Measurements from ENCODE around the gene RPS25. TPM values are rescaled to one million over a fixed set of nuclear protein-coding genes. Genes with fewer than 3 reads are reported as not detected.

RPS25 gene
- total RNA-seq, 1 experiment from 2014 or later = 1,450 TPM

GRCh38 chr11:118998822-118999221 lies 19.3 kb downstream of the RPS25 start:
- Mint-ChIP-seq H3K36me3 (ENCODE audit: insufficient read depth in 1 of 3, low read depth in 3 of 3) (peaks cover 28 to 72% (median 53%) of the 10 kb centered on the region in 3 experiments), H3K4me1 (peaks cover 17 to 18% of the 10 kb centered on the region in 2 experiments), H3K27ac (peak overlapping the region; percentile 87 to 98 (median 98)), H3K27me3 (ENCODE audit: low read depth) (no peaks in the 10 kb centered on the region), H3K9me3 (no peaks in the 10 kb centered on the region), H3K4me3 (peak overlapping the region; percentile 95 to 99)
- no peak overlapping the region for H3K4ac ChIP-seq (ENCODE audit: low read depth, low read length)
- H3T11ph ChIP-seq (ENCODE audit: low read length) = no peak overlapping the region
- no peak overlapping the region for H2BK15ac ChIP-seq (ENCODE audit: low read depth, low read length)
- H2BK20ac ChIP-seq (ENCODE audit: low read depth, low read length, poor library complexity, severe bottlenecking) = no peak overlapping the region
- H3K79me1 ChIP-seq (ENCODE audit: insufficient read depth, low read depth, low read length, poor library complexity, severe bottlenecking) = no peaks in the 10 kb centered on the region
- no peak overlapping the region for H2AFZ ChIP-seq (ENCODE audit: low read length)
- H3K56ac ChIP-seq (ENCODE audit: insufficient read length, low read depth, low read length) = no peak overlapping the region
- no peaks in the 10 kb centered on the region for H3K9me3 ChIP-seq (ENCODE audit: control insufficient read depth, low read depth, low read length)
- no peak overlapping the region for H3K18ac ChIP-seq (ENCODE audit: insufficient read length, low read depth, low read length)
- H4K5ac ChIP-seq (ENCODE audit: insufficient read length, low read depth, low read length) = peak overlapping the region; percentile 40
- no CpG with 5 or more reads among the region's 6 CpGs for WGBS (ENCODE audit: extremely low coverage, insufficient read length, low lambda C conversion rate)
- H4K91ac ChIP-seq (ENCODE audit: insufficient read length, low read depth, low read length) = no peak overlapping the region
- H3K4me1 ChIP-seq (ENCODE audit: insufficient read depth, low read length) = no peaks in the 10 kb centered on the region
- H3K14ac ChIP-seq (ENCODE audit: insufficient read depth, low read length) = peak overlapping the region; percentile 42; the same call in 1 of the 2 replicates
- no peak overlapping the region for H2BK5ac ChIP-seq (ENCODE audit: insufficient read length, low read length)
- H3K9ac ChIP-seq (ENCODE audit: extremely low read depth, insufficient read length, low read length) = peak overlapping the region; percentile 81
- peak overlapping the region; percentile 41 for H3K27ac ChIP-seq (ENCODE audit: insufficient read length, low read depth, low read length)
- H3K23ac ChIP-seq (ENCODE audit: insufficient read length, low read depth, low read length) = no peak overlapping the region
- H3K23me2 ChIP-seq (ENCODE audit: insufficient read length, low read depth, low read length, poor library complexity, severe bottlenecking) = peaks cover 11% of the 10 kb centered on the region
- no peak overlapping the region for H2BK120ac ChIP-seq (ENCODE audit: low read depth, low read length, poor library complexity, severe bottlenecking)
- H3K4me2 ChIP-seq (ENCODE audit: insufficient read depth, insufficient read length, low read length) = peak overlapping the region; percentile 68
- no peaks in the 10 kb centered on the region for H3K27me3 ChIP-seq (ENCODE audit: insufficient read depth, low read length)
- peak; percentile 66 for DNase-seq
- no peak overlapping the region for H2AK5ac ChIP-seq (ENCODE audit: insufficient read length, low read length)
- H4K20me1 ChIP-seq (ENCODE audit: control insufficient read depth, insufficient read depth, insufficient read length) = no peaks in the 10 kb centered on the region
- H4K8ac ChIP-seq (replicated peaks; ENCODE audit: insufficient read length, low read depth, low read length) = no peak overlapping the region
- no peaks in the 10 kb centered on the region; the same call in 1 of the 2 replicates for H3K79me2 ChIP-seq (ENCODE audit: insufficient read depth, low read length)
- H2BK12ac ChIP-seq (ENCODE audit: insufficient read length, low read depth, low read length) = no peak overlapping the region
- TF ChIP-seq CTCF (conservative IDR thresholded peaks at IDR 0.05) = no peak
